ENCODE data around the gene ACBD4. TPM values are rescaled to one million over a fixed set of nuclear protein-coding genes. Genes with fewer than 3 reads are reported as not detected.

Gene ACBD4
- total and polyA plus RNA-seq, 10 of the 15 experiments (the other 5 are each of a cell fraction or from before 2014, with no cell fraction given) = 0.20 to 13.8 (median 6.9) TPM

GRCh38 chr17:45112559-45113423, 22.7 kb upstream of the ACBD4 start:
- FAIRE-seq (no peak), DNase-seq (ENCODE audit: low read depth, low spot score) (no peak), ATAC-seq (no peak)
- no peaks in the 10 kb centered on the region for H3K27me3 ChIP-seq (replicated peaks in 1 of 2; ENCODE audit: control insufficient read depth in 2 of 2, insufficient read depth in 2 of 2, low read length in 1 of 2)
- POLR2A ChIA-PET = interaction anchor here (0.6 kb wide), 1 partner anchor 521 kb away, joined by 3 read pairs; no protein-coding TSS in a partner anchor
- SMC1A ChIA-PET (ENCODE audit: uncharacterized antibody, unreplicated experiment) = no interaction called here
- RAD21 ChIA-PET (ENCODE audit: unreplicated experiment) = interaction anchor here (0.6 to 1.5 kb wide), 3 partner anchors 99 to 192 kb away, joined by 3 to 7 read pairs (median 3); no protein-coding TSS in a partner anchor
- no peak overlapping the region for H3K27ac ChIP-seq (ENCODE audit: control insufficient read depth, insufficient read depth)
- no peak overlapping the region for H3K4me3 ChIP-seq
- H3K9ac ChIP-seq (ENCODE audit: control insufficient read depth, insufficient read depth, low read length) = no peak overlapping the region
- BruUV-seq (replicated peaks) = no TSS peak
- intact Hi-C loops (cut with micrococcal nuclease; ENCODE audit: unreplicated experiment) (loop anchor here (5.0 kb wide), 1 partner anchor 190 kb away; no protein-coding TSS in a partner anchor), in situ Hi-C loops (cut with MboI) (no loop called here)
- WGBS (ENCODE audit: insufficient coverage, insufficient replicate concordance, low lambda C conversion rate, missing lambda C conversion rate) = 66% methylated on average over 23 of the region's 23 CpGs
- H3K9me3 ChIP-seq (replicated peaks; ENCODE audit: control insufficient read depth, insufficient read depth, low read length) = no peaks in the 10 kb centered on the region
- no peak overlapping the region for H2AFZ ChIP-seq (ENCODE audit: control insufficient read depth, low read depth, low read length)
- CTCF ChIA-PET = interaction anchor here (1.1 kb wide), 1 partner anchor 14 kb away, joined by 5 read pairs; no protein-coding TSS in a partner anchor
- no peaks in the 10 kb centered on the region for H3K79me2 ChIP-seq (ENCODE audit: control insufficient read depth, insufficient read depth, low read length)
- H3K4me1 ChIP-seq (ENCODE audit: control insufficient read depth, insufficient read depth, low read length) = peaks cover 11% of the 10 kb centered on the region; the same call in 1 of the 2 replicates
- TF ChIP-seq ZBTB40 (IDR thresholded peaks at IDR 0.05; ENCODE audit: borderline replicate concordance) (no peak), E2F8 (IDR thresholded peaks at IDR 0.05; ENCODE audit: low read depth, partially characterized antibody) (no peak), ZNF592 (IDR thresholded peaks at IDR 0.05) (no peak), RUNX3 (IDR thresholded peaks at IDR 0.05; ENCODE audit: low read length) (no peak), MTA2 (IDR thresholded peaks at IDR 0.05; ENCODE audit: low read depth) (no peak), TCF3 (IDR thresholded peaks at IDR 0.05; ENCODE audit: borderline replicate concordance, insufficient read depth, low read depth, low read length) (no peak), DPF2 (IDR thresholded peaks at IDR 0.05) (no peak), CBFB (IDR thresholded peaks at IDR 0.05; ENCODE audit: low read depth) (no peak)
- peaks cover 5 to 7% of the 10 kb centered on the region in 2 experiments; a peak in 3 of 4 replicates for H3K36me3 ChIP-seq (ENCODE audit: control insufficient read depth in 2 of 2, insufficient read depth in 2 of 2, low read length in 1 of 2)
- no peaks in the 10 kb centered on the region for H4K20me1 ChIP-seq (ENCODE audit: control insufficient read depth, insufficient read depth)
- H3K4me2 ChIP-seq (ENCODE audit: control insufficient read depth, insufficient read depth) = no peak overlapping the region

Measured in GM12878 (cell line).